Gastroesophageal sphincter (tissue), 4 donors: ENCODE measurements around the gene SLC17A3. TPM values are rescaled to one million over a fixed set of nuclear protein-coding genes. Genes with fewer than 3 reads are reported as not detected.

Experiments
- ATAC-seq: fragments of 150-250 bp; one replicate; pipeline ENCODE4 v1.9.1; 2016; ENCODE audit warnings: mild to moderate bottlenecking, moderate library complexity
- H3K27ac ChIP-seq, 4 donors: fragments of 200-600 bp; sonication (generic) in 3 of 4; 1 replicate in 3 of 4; 2 replicates in 1 of 4; pipeline ENCODE4 v1.5.1; 2016 to 2019
- H3K27me3 ChIP-seq: fragments of 200-600 bp; sonication (generic); one replicate; pipeline ENCODE4 v1.5.1; 2019
- H3K36me3 ChIP-seq, 2 donors: fragments of 200-600 bp; sonication (generic); one replicate each; pipeline ENCODE4 v1.5.1; 2019; ENCODE audit warnings: control low read depth in 1 of 2
- H3K4me1 ChIP-seq, 3 donors: fragments of 200-600 bp; sonication (generic); 1 replicate in 2 of 3; 2 replicates in 1 of 3; pipeline ENCODE4 v1.5.1; 2016 to 2019; ENCODE audit warnings: control low read depth in 2 of 3
- H3K4me3 ChIP-seq, 2 donors: fragments of 200-600 bp; sonication (generic); one replicate each; pipeline ENCODE4 v1.5.1; 2019; ENCODE audit warnings: mild to moderate bottlenecking in 1 of 2, moderate library complexity in 1 of 2
- H3K9me3 ChIP-seq, 3 donors: fragments of 200-600 bp; sonication (generic); one replicate each; pipeline ENCODE4 v1.5.1; 2017 to 2019; ENCODE audit warnings: control low read depth in 2 of 3
- CTCF ChIP-seq, 4 experiments: fragments of 200-600 bp in 2 of 4; fragments of 450-650 bp in 2 of 4; sonication (generic) in 1 of 4; IDR thresholded peaks; one replicate each; pipeline ENCODE4 v1.5.1; 2017 to 2019; ENCODE audit warnings: antibody characterized with exemption in 4 of 4, mild to moderate bottlenecking in 2 of 4, moderate library complexity in 2 of 4
- EP300 ChIP-seq: sonication (generic); formaldehyde crosslinking; IDR thresholded peaks from one replicate; pipeline ENCODE4 v1.6.1; 2017; ENCODE audit warnings: antibody characterized with exemption, mild to moderate bottlenecking
- POLR2A ChIP-seq, 2 donors: fragments of 450-650 bp; IDR thresholded peaks; one replicate each; pipeline ENCODE4 v1.6.1; 2017; ENCODE audit warnings: antibody characterized with exemption in 2 of 2, mild to moderate bottlenecking in 2 of 2, moderate library complexity in 1 of 2
- POLR2AphosphoS5 ChIP-seq: sonication (generic); formaldehyde crosslinking; IDR thresholded peaks from one replicate; pipeline ENCODE4 v1.6.1; 2017; ENCODE audit warnings: antibody characterized with exemption
- WGBS, 2 donors: methylation state at CpG; one replicate each; pipeline ENCODE4 v1.1.5; 2018; ENCODE audit warnings: low coverage in 1 of 2; 5-methylcytosine and 5-hydroxymethylcytosine counted together
- total RNA-seq, 4 donors: library from RNA; depleted of rRNA; stranded (reverse); fragments of >200 nt; gene quantifications; one replicate each; pipeline ENCODE4 v1.1.0, GENCODE V29; 2016

The SLC17A3 gene
- total RNA-seq, 4 donors from 2014 or later, result not detected

DNA sequence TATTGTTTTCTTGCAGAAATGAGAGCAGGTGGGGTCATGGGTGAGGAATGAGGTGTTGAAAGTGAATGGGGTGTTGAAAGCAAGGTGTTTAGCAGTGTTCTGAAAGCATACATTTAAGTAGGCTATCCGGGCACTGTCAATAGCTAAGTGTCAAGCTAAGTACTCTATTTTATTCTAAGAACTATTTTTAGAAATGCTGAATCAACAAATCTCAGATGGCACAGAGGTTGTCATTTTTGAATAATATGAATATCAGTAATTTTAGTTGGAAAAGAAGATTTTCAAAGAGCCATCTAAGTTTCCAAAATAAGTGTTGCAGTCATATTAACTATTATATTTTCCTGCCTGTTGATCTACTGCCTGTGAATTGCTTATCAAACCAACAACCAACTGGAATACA, 21.7 kb upstream of the SLC17A3 start:
- H3K36me3 ChIP-seq, result no peaks in the 10 kb centered on the region
- ATAC-seq, result no peak
- no peak overlapping the region for H3K4me3 ChIP-seq
- no peaks in the 10 kb centered on the region for H3K9me3 ChIP-seq
- H3K4me1 ChIP-seq, result no peaks in the 10 kb centered on the region
- no peak overlapping the region for H3K27ac ChIP-seq
- H3K27me3 ChIP-seq, result no peaks in the 10 kb centered on the region
- no peak for TF ChIP-seq POLR2A (IDR thresholded peaks at IDR 0.05)
- TF ChIP-seq EP300, result no peak
- no peak for TF ChIP-seq CTCF (IDR thresholded peaks at IDR 0.05)
- TF ChIP-seq POLR2AphosphoS5, result no peak
- WGBS, 2 donors, result 17 to 47% methylated on average over 1 of the region's 1 CpG

DNA sequence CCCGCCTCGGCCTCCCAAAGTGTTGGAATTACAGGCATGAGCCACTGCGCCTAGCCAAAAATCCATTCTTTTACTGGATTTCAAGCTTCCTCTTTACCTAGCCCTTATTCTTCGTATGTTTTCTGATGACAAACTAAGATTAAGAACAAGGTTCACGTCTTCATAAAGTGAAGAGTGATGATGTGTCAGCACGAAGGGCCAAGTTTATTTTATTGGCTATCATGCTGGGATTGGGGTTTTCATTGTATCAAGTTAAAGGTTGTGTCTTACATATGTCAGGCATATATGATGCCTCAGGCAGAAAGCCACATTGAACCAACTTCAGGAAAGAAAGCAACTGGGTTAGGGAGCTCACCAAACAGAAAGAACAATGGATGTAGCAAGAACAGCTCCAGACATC, 19.7 kb upstream of the SLC17A3 start:
- TF ChIP-seq POLR2A (IDR thresholded peaks at IDR 0.05) (no peak), EP300 (no peak), POLR2AphosphoS5 (no peak), CTCF (IDR thresholded peaks at IDR 0.05) (no peak)
- Histone ChIP-seq H3K9me3 (no peaks in the 10 kb centered on the region), H3K4me1 (no peaks in the 10 kb centered on the region), H3K36me3 (no peaks in the 10 kb centered on the region), H3K4me3 (no peak overlapping the region), H3K27me3 (no peaks in the 10 kb centered on the region), H3K27ac (no peak overlapping the region)
- WGBS, 2 donors, result 61 to 73% methylated on average over 3 to 6 of the region's 6 CpGs
- ATAC-seq, result no peak

GRCh38 chr6:25892877-25893276, 18.8 kb upstream of the SLC17A3 start:
- TF ChIP-seq CTCF (IDR thresholded peaks at IDR 0.05) (no peak), POLR2A (IDR thresholded peaks at IDR 0.05) (no peak)
- Histone ChIP-seq H3K4me3 (no peak overlapping the region), H3K9me3 (no peaks in the 10 kb centered on the region), H3K27me3 (no peaks in the 10 kb centered on the region), H3K27ac (no peak overlapping the region), H3K4me1 (no peaks in the 10 kb centered on the region), H3K36me3 (no peaks in the 10 kb centered on the region)
- no peak for ATAC-seq

DNA sequence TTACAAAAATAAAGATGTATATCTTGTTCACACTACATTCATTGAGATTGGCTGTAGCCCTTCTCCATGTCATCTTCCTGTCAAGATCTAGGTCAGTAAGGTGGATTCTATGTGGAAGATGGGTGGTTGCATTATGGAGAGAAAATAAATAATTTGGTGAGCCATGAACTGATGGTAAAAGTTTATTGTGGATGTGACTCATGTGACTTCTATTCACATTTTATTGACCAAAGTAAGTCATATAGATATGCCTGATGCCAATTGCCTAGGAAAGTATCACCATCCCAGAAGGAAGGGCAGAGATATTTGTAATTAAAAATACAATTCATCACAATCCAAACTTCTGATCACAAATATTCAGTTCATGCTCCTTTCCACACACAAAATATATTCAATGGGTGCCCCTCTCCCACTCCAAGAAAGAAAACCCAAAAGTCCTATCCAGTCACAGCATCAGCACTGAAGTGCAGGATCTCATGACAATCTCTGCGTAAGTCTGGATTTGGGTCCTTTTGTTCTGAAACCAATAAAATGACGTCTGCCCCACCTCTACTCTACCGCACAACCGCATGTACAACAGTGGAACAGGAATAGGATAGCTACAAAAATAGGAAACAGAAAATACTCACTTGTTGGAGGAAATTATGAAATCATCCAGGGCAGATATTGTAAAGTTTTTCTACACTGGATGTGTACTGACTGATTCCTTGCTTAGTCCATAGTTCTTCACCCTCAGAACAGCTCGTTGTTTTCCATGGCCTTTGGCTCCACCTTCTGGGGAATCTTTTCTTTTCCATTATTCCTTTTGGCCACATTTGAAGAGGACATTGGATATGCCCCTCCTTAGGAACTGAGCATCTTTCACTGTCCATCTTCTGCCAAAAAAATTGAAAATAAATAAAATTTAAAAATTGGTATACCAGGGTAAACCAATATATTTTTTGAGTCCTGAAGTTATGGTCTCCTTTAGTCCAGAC, 16.1 kb upstream of the SLC17A3 start:
- WGBS, 2 donors, result 55 to 72% methylated on average over 5 of the region's 5 CpGs
- peak; percentile 43 for ATAC-seq
- H3K36me3 ChIP-seq, result no peaks in the 10 kb centered on the region

More for the DNA sequence above, 16.1 kb upstream of the SLC17A3 start:
- Histone ChIP-seq H3K4me1 (no peaks in the 10 kb centered on the region), H3K27me3 (no peaks in the 10 kb centered on the region), H3K9me3 (no peaks in the 10 kb centered on the region), H3K4me3 (no peak overlapping the region), H3K27ac (no peak overlapping the region)
- TF ChIP-seq POLR2AphosphoS5 (no peak), CTCF (IDR thresholded peaks at IDR 0.05) (peak in 3 of 4 experiments; percentile 19 to 33 (median 25))
